ENCODE measurements around the gene CETN3.
"Not testable (repeated sequence)": the region's sequence is repeated elsewhere in the genome, so short reads cannot be mapped to it uniquely, and the experiment has no call there.

Gene CETN3

DNA sequence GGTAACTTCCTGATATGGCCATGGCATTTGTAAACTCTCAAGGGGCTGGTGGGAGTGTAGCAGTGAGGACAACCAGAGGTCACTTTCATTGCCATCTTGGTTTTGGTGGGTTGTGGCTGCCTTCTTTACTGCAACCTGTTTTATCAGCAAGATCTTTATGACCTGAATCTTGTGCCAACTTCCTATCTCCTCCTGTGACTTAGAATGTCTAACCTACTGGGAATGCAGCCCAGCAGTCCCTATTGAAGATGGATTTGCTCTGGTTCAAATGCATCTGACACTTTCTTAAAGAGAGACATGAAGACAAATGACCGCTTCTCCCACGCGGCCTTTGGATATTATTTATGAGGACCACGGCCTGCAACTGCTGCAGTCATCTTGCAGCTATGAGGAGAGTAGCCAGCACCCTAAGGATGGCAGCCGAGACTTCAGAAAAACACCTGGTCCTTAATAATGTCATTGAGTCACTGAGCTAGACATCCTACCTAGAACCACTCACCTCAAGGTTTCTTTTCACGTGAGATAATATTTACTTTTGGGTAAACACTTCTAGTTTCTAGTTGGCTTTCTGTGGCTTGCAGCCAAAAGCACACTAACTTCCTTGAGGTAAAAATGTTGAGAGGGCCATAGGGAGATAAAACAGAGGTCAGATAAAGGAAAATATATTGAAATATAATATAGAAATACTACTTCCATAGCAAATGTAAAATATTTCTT, 28.2 kb downstream of the CETN3 start:
- DNase-seq: no peak

DNA sequence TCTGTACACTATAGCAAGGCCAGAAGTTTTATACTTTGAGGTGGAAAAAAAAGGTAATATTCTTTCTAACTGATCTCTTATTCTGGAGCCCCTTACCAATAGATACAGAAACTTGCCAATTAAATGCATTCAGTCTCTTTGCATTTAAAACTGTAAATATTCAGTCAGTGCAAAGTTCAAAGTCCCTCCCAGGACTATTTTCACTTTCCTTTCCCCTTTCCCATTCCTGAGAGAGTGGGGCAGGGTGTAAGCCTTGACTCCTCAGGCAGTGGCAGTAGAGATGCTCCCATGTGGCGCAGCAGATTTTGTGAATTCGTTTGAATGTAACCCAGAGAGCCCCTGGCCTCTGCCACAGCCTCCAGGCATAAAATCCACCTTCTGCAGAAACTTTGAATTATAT, 29.9 kb downstream of the CETN3 start:
- DNase-seq: no peak

DNA sequence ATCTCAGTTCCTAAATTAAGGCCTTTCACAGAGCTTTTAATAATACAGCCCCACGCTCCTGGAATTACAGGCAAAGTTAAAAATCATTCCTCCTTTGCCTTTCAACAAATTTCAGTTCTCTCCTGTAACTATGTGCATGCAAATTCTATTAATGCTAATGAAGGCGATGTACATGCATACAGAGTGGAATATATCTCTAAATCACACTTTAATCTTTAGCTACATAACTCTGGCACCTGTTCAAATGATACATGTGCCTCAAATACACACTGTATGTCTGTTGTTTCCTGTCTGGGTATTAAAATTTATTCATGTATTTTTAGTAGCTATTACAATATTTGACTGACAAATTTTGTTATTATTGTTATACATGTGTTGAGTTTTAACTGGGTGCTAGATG, 30.8 kb downstream of the CETN3 start:
- no peak for DNase-seq

DNA sequence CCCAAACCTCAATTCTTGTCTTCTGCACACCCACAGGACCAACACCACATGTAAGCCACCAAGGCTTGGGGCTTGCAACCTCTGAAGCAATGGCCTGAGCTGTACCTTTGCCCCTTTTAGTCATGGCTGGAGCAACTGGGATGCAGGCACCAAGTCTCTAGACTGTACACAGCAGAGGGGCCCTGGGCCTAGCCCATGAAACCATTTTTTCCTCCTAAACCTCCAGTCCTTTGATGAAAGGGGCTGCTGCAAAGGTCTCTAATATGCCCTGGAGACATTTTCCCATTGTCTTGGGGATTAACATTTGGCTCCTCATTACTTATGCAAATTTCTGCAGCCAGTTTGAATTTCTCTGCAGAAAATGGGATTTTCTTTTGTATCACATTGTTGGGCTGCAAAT, 38.3 kb downstream of the CETN3 start:
- not testable (repeated sequence) for DNase-seq

DNA sequence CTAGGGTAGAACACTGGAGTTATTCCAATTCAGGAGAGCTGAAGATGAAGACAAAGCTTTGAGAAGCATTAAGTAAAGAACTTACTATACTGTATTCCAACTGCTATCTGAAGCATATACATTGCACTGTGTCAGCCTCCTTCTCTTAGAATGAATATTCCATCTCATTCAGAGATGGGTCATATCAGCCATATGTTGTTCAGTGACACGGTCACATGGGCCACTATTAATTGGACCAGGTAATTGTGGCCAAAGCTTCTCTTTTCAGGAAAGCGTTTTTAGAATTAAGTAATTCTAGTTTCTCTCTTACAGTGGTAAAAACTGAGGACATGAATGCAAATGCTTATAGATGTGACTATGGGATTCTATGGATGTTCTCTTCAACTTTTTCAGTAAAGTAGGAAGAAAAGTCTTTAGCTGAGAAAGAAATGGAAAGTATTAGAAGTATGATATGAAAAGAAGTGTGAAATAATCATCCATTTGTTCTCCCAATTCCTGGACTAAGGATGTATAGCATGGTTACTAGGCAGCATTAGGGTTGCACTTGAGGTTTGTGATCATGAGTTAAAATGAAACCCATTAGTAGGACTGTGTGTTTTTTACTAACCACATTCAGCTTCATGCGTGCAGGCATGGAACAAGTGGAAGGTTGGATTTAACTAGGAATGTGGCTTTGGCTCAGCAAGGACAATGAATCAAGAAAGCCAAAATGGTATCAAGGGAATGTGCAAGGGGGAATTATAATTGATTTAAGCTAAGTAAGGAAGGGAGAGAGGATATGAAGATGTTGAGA, 40.9 kb downstream of the CETN3 start:
- DNase-seq: no peak

DNA sequence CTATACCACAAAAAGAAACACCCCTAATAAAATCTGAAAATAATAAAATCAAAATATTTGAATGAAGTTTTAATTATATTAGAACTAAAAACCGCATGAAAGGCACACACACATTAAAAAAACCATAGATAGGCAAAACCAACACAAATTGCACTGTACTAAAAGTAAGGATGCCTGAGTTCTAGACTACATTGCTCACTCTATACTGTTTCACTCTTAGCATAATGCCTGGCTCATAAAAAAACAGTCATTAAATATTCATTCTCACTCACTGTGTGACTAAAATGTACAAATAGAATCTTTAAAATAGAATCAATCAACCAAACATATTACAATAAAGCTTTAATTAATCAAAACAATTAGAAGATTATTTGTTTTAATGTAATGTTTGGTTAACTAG, 41.7 kb downstream of the CETN3 start:
- DNase-seq: no peak

DNA sequence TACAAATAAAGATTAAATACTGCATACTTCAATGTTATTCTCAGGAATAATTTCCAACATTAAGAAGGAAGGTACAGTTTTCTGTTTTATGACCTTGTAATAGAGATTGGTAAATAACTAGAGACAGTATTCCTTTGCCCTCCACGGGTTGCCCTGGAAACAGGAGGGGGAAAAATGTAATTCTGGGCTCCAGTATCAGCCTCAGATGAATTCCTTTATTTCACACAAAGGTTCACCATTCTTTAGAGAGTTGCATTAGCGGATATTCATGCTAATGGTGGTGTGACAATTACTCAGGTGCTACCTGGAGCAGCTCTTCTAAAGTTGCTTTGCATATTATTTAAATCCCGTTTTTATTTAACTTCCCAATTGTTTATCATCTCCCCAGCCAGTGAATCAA, 42.6 kb downstream of the CETN3 start:
- no peak for DNase-seq

DNA sequence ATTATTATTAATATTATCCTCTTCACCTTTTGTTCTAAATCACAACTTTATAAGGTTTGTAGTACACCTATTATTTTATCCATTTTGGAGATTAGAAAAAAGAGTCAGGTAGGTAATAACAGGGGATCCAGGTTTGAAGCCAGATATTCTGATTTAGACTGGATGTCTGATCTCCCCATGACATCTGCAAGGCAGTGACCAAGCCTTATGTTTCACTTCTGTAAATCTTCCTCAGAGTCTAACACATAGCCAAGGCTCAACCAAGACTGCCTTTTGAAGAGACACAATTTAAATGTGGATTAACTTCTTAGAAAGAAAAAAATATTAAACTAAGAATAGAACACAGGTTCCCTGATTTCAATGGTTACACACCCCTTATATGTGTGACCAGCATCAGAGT, 44.2 kb downstream of the CETN3 start:
- DNase-seq: no peak

DNA sequence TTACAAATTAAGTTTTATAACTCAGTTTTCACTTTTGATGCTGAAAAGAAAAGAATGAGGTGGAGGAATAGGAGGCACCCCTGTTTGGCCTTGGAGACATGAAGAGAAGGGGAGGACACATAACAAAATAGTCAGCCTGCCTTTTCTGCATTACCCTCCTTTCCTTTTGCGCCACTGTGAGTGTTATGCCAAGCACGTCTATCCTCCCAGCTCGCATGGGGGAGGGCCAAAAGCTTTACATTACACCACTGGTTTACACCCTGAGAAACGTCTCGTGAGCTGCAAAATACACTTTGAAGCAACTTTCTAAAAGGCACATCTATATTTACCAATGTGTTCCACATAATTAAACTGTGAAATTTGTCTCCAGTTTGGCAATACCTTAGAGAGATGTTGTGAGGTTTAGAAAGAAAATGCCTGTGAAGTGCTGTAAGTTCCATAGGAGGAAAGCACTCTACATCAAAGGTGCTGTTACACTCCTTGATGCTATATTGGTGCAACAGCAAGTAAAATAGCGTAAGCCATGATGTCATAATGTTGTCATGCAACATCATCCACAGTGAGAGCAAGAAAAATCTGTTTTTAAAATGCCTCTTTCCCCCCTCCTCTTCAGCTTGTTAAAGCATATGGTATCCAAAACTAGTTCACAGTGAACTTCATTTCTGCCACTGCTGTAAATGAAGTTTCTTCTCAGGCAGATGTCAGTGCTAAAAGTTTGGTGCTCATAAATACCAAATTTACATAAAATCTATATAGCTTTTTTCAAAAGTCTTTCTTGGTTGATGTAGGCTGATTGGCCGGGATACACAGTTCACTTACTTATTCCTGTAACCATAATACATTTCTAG, 50.3 kb downstream of the CETN3 start:
- DNase-seq: no peak

DNA sequence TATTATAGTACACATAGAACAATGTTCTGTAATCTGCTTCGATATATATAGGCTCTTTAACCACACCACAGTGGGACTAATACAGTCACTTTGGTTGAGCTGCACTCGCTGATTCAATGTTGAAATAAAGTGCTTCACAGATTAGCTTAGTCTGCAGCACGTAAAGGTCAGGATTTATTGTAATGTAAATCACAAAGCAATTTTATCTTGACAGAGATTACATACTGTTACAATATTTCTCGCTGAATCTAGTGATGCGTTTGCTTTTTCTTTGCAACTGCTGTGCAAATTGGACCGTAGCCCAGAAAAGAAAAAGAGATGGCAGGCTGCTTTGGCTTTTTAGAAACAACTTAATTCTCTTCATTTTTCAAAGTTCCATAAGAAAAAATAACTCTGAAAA, 52.9 kb downstream of the CETN3 start:
- DNase-seq: no peak

DNA sequence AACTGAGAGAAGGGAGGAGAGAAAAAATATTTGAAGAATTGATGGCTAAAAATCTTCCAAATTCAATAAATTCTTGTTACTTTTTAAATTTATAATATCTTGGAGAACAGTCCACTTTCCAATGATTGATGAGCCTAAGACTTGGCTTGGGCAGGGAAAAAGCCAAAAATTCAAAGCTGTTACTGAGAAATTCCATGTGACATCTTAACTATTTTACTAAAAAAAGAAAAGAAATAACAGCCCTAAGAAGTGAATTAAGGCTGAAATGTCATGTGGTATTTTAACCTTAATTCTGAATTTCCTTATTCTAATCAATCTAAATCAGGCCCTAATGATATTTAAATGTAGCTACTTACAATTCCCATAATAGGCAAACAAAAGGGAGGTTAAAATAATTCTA, 53.4 kb downstream of the CETN3 start:
- DNase-seq: no peak

DNA sequence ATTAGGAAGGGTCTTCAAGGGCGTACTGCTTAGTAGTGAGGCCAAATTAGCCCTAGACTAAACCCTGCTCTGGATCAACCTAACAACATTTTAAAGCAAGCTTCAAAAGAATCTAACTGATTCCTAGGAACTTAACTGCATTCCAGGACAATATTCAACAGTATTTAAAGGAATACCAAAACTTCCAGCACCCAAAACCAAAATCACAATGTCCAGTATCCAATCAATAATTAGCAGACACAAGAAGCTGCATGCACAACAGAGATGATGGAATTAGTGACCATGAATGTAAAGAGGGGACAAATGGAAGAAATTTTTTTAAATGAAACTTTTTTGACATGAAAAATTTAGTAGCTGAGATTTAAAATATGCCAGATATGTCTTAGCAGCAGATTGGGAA, 53.9 kb downstream of the CETN3 start:
- DNase-seq: no peak

DNA sequence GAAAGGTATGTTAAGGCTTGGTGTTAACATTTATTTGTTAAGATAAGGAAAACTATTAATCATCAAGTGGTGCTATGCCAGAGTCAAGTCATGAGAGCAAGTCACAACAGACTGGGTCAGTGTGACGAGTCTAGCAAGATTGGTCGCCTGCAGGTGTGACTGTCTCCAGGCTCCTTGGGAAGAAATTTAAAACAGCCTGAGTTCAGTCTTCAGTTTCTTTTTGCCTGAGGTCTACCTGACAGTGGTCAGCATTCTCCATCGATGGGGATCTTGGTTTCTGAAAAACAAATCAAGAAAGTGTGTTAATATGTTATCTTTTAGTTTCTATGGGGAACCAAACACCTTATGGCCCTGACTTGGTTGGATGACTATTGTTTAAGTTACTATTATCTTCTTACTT, 56.3 kb downstream of the CETN3 start:
- DNase-seq: no peak

DNA sequence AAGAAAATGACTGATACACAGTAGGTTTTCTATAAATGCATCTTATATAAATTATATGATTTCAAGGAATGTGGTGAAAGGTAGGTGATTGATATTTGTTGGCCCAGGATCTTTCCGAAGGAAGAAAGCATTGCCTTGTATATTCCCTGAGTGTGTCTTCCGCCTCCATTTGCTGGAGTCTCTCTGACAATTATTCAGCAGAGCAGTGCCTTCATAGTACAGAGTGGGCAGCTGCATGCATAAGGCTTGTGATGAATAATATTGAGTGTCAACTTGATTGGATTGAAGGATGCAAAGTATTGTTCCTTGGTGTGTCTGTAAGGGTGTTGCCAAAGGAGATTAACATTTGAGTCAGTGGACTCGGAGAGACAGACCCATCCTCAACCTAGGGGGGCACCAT, 58.5 kb downstream of the CETN3 start:
- no peak for DNase-seq

DNA sequence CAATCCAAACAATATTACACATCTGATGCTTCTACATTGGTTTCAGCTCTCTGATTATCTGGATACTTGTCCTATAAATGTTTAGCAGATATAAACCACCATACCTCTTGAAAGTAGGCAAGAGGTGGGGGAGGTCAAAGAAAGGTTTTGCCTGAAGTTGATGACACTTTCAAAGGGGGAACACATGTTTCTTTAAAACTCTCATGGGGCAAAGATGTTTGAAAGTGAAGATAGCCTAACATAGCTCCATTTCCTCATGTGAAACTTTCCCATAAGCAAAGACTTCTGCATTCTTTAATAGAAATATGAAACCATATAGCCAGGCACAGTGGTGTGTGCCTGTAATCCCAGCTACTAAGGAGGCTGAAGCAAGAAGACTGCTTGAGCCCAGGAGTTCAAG, 62.1 kb downstream of the CETN3 start:
- DNase-seq: no peak

DNA sequence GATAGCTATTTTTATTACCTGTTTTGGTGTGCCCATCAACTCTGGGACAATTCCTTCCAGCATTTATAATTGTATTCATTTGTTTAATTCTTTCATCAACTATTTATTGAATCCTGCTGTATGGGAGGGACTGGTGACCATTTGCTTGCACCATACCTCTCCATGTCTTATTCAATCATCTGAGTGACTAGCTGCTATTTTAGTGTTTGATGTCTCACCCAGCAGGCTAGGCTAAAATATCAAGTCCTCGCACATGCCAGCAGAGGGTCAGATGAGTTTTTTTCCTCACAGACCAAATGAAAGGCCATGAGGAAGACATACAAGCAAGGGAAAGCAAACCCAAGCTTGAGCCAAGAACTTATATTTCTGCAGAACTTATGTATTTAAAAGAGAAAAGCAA, 63.9 kb downstream of the CETN3 start:
- no peak for DNase-seq

DNA sequence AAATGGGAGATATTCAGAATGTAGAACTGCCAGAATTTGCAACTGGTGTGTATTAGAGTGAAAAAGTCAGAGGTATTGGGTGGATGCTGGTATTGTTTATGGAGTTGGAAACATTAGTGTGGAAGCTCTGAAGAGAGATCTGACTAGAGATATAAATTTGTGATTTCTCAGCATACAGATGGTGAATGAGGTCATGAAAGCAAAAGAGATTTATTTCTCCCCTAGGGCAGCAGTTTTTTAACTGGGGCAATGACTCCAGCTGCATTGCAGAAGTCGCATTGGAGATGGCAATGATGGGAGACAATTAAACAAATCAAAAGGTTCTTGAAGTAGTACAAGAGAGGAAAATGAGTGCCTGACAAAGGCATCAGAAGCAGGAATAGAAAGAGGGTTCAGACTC, 64.9 kb downstream of the CETN3 start:
- no peak for DNase-seq

DNA sequence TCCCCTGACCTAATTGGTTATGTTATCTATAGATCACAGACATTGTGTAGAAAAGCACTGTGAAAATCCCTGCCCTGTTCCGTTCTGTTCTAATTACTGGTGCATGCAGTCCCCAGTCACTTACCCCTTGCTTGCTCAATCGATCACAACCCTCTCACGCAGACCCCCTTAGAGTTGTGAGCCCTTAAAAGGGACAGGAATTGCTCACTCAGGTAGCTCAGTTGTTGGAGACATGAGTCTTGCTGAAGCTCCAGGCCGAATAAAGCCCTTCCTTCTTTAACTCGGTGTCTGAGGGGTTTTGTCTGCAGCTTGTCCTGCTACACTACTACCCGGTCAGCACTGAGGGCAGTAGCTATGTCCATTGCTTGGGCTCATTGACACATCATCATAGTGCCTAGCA, 65.8 kb downstream of the CETN3 start:
- DNase-seq: not testable (repeated sequence)

DNA sequence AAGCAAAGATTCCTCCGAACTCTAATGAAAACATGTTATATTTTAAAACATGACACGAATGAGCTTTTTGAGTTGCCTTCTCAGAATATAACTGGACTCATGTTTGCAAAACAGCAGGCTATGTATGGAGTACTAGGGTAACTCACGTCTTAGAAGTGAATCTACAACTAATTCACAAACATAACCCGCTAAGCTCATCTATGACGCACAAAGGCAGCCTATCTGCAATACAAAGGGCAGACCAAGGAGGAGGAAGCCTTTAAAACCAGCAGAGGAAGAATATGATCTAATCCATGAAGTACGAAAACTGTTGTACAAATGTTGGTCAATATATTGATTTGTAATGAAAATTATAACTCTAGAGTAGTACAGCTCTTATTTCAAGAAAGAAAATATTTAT, 67.0 kb downstream of the CETN3 start:
- DNase-seq: no peak

Data from stimulated activated CD4-positive, alpha-beta T cell treated with anti-CD3 and anti-CD28 coated beads, Interleukin-4, amount 100 ng/mL, for 4 hours (primary cell).